Lung (tissue), 12 donors: ENCODE results near the gene FCRL6. TPM values are rescaled to one million over a fixed set of nuclear protein-coding genes. Genes with fewer than 3 reads are reported as not detected.

Experiments used
- ATAC-seq: fragments of 200-7000 bp; cut with Tn5 transposase; one replicate; pipeline ENCODE4 v1.9.1; 2020; ENCODE audit warnings: moderate number of reproducible peaks; ENCODE audit not compliant: insufficient read depth, low FRiP score
- DNase-seq, 3 donors: peaks; one replicate each; pipeline ENCODE4 v3.0.0-alpha.2; 2013 to 2017
- H3K27ac ChIP-seq, 2 donors: one replicate each; pipeline ENCODE4 v1.5.1; 2013; ENCODE audit warnings: mild to moderate bottlenecking in 2 of 2, moderate library complexity in 2 of 2, control low read depth in 1 of 2, inconsistent platforms in 1 of 2, low read depth in 1 of 2, low read length in 1 of 2
- H3K27me3 ChIP-seq, 3 donors: one replicate each; pipeline ENCODE4 v1.5.1; 2013; ENCODE audit warnings: low read length in 2 of 3; ENCODE audit not compliant: control insufficient read depth in 3 of 3, insufficient read depth in 3 of 3
- H3K36me3 ChIP-seq, 4 donors: one replicate each; pipeline ENCODE4 v1.5.1; 2013; ENCODE audit warnings: low read length in 4 of 4, mild to moderate bottlenecking in 1 of 4, moderate library complexity in 1 of 4; ENCODE audit not compliant: control insufficient read depth in 4 of 4, insufficient read depth in 4 of 4
- H3K4me1 ChIP-seq, 5 donors: one replicate each; pipeline ENCODE4 v1.5.1; 2013; ENCODE audit warnings: low read length in 5 of 5, mild to moderate bottlenecking in 2 of 5, moderate library complexity in 1 of 5; ENCODE audit not compliant: control insufficient read depth in 5 of 5, insufficient read depth in 5 of 5
- H3K4me3 ChIP-seq: one replicate; pipeline ENCODE4 v1.5.1; 2013; ENCODE audit warnings: mild to moderate bottlenecking, control low read depth, moderate library complexity
- H3K9ac ChIP-seq, 2 donors: one replicate each; pipeline ENCODE4 v1.5.1; 2013; ENCODE audit warnings: low read length in 2 of 2, control low read depth in 1 of 2; ENCODE audit not compliant: insufficient read depth in 1 of 2
- H3K9me3 ChIP-seq, 4 donors: one replicate each; pipeline ENCODE4 v1.5.1; 2013; ENCODE audit warnings: low read length in 3 of 4, mild to moderate bottlenecking in 1 of 4, moderate library complexity in 1 of 4; ENCODE audit not compliant: control insufficient read depth in 4 of 4, insufficient read depth in 3 of 4
- CTCF ChIP-seq: IDR thresholded peaks from 2 replicates; pipeline ENCODE4 v1.5.1; 2012; ENCODE audit warnings: mild to moderate bottlenecking; ENCODE audit errors: control extremely low read depth, extremely low read depth
- WGBS, 2 donors: extraction: QIAGEN DNeasy Blood & Tissue Kit; methylation state at CpG; one replicate each; pipeline ENCODE4 v1.1.7; 2013; 5-methylcytosine and 5-hydroxymethylcytosine counted together
- polyA plus RNA-seq, 2 donors: library from polyadenylated mRNA; stranded (reverse); fragments of 200-250 nt; gene quantifications; one replicate each; pipeline ENCODE4 v1.2.1, GENCODE V29; 2013
- total RNA-seq, 2 donors: library from RNA; depleted of rRNA in 1 of 2; stranded (reverse); fragments of >200 nt in 1 of 2; gene quantifications; one replicate each; pipeline ENCODE4 v1.2.1, GENCODE V29; 2014 to 2021
- donor health status: control.
- donor health status: control.
- donor health status: Bipolar disorder and iron deficiency.
- donor health status: healthy.
- donor health status: DM: yes; HTN: yes; CAD: no.

The FCRL6 gene
- total and polyA plus RNA-seq, 4 donors: 0.55 to 0.82 (median 0.71) TPM

GRCh38 chr1:159795534-159795933 lies 6.6 kb upstream of the FCRL6 start:
- no peak for ATAC-seq
- H3K4me3 ChIP-seq: no peak overlapping the region
- H3K4me1 ChIP-seq: no peaks in the 10 kb centered on the region
- WGBS, 2 donors: 53 to 63% methylated on average over 5 of the region's 5 CpGs
- H3K27ac ChIP-seq: no peak overlapping the region
- no peak overlapping the region for H3K9ac ChIP-seq
- peak in 2 of 3 donors; percentile 5 to 24 for DNase-seq
- no peaks in the 10 kb centered on the region for H3K36me3 ChIP-seq
- peaks cover 0 to 3% (median 2%) of the 10 kb centered on the region in 3 donors for H3K27me3 ChIP-seq
- no peak for TF ChIP-seq CTCF
- peaks cover 0 to 1% (median 0%) of the 10 kb centered on the region in 4 donors for H3K9me3 ChIP-seq

GRCh38 chr1:159798893-159799292 lies 3.3 kb upstream of the FCRL6 start:
- Histone ChIP-seq H3K9me3 (no peaks in the 10 kb centered on the region), H3K27me3 (peaks cover 0 to 3% (median 2%) of the 10 kb centered on the region in 3 donors), H3K4me3 (no peak overlapping the region), H3K36me3 (no peaks in the 10 kb centered on the region), H3K4me1 (peaks cover 0 to 6% (median 3%) of the 10 kb centered on the region in 5 donors), H3K9ac (no peak overlapping the region), H3K27ac (no peak overlapping the region)
- DNase-seq (peak; percentile 71 to 88 (median 76)), ATAC-seq (peak; percentile 80)
- WGBS, 2 donors: 5 to 9% methylated on average over 2 of the region's 2 CpGs
- TF ChIP-seq CTCF: peak; percentile 61

GRCh38 chr1:159799446-159799985 lies 2.6 kb upstream of the FCRL6 start:
- H3K27ac ChIP-seq: no peak overlapping the region
- H3K9ac ChIP-seq: no peak overlapping the region
- DNase-seq: no peak
- H3K27me3 ChIP-seq: peaks cover 0 to 3% (median 2%) of the 10 kb centered on the region in 3 donors
- no peak for TF ChIP-seq CTCF
- ATAC-seq: no peak
- WGBS, 2 donors: 97 to 98% methylated on average over 4 of the region's 4 CpGs
- H3K4me3 ChIP-seq: no peak overlapping the region
- H3K4me1 ChIP-seq: peaks cover 0 to 11% (median 3%) of the 10 kb centered on the region in 5 donors
- no peaks in the 10 kb centered on the region for H3K9me3 ChIP-seq
- no peaks in the 10 kb centered on the region for H3K36me3 ChIP-seq
